ENCODE data around the gene TTLL8.

The TTLL8 gene

DNA sequence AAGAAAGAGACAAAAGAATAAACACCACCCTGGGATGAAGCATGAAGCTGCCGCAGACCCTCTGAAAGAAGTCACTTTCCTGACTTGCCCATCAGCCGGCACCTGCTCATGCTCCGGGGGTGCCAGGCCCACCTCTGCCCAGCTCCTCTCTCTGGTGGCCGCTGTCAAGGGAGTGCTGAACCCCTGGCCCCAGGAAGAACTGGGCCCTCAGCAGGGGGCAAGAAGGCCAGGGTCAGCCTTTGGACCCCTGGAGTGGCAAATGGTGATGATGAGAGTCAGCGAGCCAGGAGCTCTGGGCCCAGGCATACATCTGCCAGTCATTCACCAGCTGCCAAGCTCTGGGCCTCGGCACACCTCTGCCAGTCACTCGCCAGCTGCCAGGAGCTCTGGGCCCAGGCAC is 17.4 kb downstream of the TTLL8 start:
- DNase-seq: no peak

GRCh38 chr22:50039669-50040443 is 18.2 kb downstream of the TTLL8 start:
- no peaks in the 10 kb centered on the region for H4K20me1 ChIP-seq (ENCODE audit: insufficient read depth, low read length)
- H3K4me3 ChIP-seq (ENCODE audit: low read length): no peak overlapping the region
- no peaks in the 10 kb centered on the region for H3K79me2 ChIP-seq (ENCODE audit: low read length)
- H3F3A ChIP-seq (ENCODE audit: insufficient read depth, low read length): no peaks in the 10 kb centered on the region
- no peak for DNase-seq
- peaks cover 98% of the 10 kb centered on the region for H3K27me3 ChIP-seq (replicated peaks; ENCODE audit: insufficient read depth, low read length)
- H3K36me3 ChIP-seq (replicated peaks; ENCODE audit: insufficient read depth, low read length): no peaks in the 10 kb centered on the region
- no peak overlapping the region for H3K4me2 ChIP-seq (ENCODE audit: low read depth, low read length)
- no peaks in the 10 kb centered on the region for H3K9me3 ChIP-seq (replicated peaks; ENCODE audit: insufficient read depth, low read length)
- no peaks in the 10 kb centered on the region for H3K9me2 ChIP-seq (replicated peaks; ENCODE audit: insufficient read depth, low read length)
- H3K9ac ChIP-seq (ENCODE audit: low read length): no peak overlapping the region
- no peak overlapping the region for H2AFZ ChIP-seq (ENCODE audit: low read length)
- TF ChIP-seq, protein P1, sequence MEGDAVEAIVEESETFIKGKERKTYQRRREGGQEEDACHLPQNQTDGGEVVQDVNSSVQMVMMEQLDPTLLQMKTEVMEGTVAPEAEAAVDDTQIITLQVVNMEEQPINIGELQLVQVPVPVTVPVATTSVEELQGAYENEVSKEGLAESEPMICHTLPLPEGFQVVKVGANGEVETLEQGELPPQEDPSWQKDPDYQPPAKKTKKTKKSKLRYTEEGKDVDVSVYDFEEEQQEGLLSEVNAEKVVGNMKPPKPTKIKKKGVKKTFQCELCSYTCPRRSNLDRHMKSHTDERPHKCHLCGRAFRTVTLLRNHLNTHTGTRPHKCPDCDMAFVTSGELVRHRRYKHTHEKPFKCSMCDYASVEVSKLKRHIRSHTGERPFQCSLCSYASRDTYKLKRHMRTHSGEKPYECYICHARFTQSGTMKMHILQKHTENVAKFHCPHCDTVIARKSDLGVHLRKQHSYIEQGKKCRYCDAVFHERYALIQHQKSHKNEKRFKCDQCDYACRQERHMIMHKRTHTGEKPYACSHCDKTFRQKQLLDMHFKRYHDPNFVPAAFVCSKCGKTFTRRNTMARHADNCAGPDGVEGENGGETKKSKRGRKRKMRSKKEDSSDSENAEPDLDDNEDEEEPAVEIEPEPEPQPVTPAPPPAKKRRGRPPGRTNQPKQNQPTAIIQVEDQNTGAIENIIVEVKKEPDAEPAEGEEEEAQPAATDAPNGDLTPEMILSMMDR (IDR thresholded peaks at IDR 0.05; ENCODE audit: low read length): no peak
- TF ChIP-seq EZH2phosphoT487 (IDR thresholded peaks at IDR 0.05; ENCODE audit: low read length) (no peak), EZH2 (optimal IDR thresholded peaks at IDR 0.05; ENCODE audit: low read depth, low read length) (no peak)
- H3K27ac ChIP-seq (ENCODE audit: low read length): no peak overlapping the region
- no peaks in the 10 kb centered on the region for H3K4me1 ChIP-seq (ENCODE audit: low read length)

More for the DNA sequence above, 17.4 kb downstream of the TTLL8 start:
- Histone ChIP-seq H4K20me1 (ENCODE audit: insufficient read depth, low read length) (no peaks in the 10 kb centered on the region), H3K27ac (ENCODE audit: low read length) (no peak overlapping the region), H3K4me1 (ENCODE audit: low read length) (no peaks in the 10 kb centered on the region), H2AFZ (ENCODE audit: low read length) (no peak overlapping the region), H3K9me2 (replicated peaks; ENCODE audit: insufficient read depth, low read length) (no peaks in the 10 kb centered on the region), H3K27me3 (replicated peaks; ENCODE audit: insufficient read depth, low read length) (peaks cover 97% of the 10 kb centered on the region), H3K9ac (ENCODE audit: low read length) (no peak overlapping the region), H3K4me3 (ENCODE audit: low read length) (no peak overlapping the region), H3K79me2 (ENCODE audit: low read length) (no peaks in the 10 kb centered on the region), H3K4me2 (ENCODE audit: low read depth, low read length) (no peak overlapping the region), H3F3A (ENCODE audit: insufficient read depth, low read length) (no peaks in the 10 kb centered on the region), H3K36me3 (replicated peaks; ENCODE audit: insufficient read depth, low read length) (no peaks in the 10 kb centered on the region), H3K9me3 (replicated peaks; ENCODE audit: insufficient read depth, low read length) (no peaks in the 10 kb centered on the region)
- TF ChIP-seq, protein P1 (IDR thresholded peaks at IDR 0.05; ENCODE audit: low read length): no peak
- no peak for TF ChIP-seq EZH2 (optimal IDR thresholded peaks at IDR 0.05; ENCODE audit: low read depth, low read length)
- TF ChIP-seq EZH2phosphoT487 (IDR thresholded peaks at IDR 0.05; ENCODE audit: low read length): no peak

DNA sequence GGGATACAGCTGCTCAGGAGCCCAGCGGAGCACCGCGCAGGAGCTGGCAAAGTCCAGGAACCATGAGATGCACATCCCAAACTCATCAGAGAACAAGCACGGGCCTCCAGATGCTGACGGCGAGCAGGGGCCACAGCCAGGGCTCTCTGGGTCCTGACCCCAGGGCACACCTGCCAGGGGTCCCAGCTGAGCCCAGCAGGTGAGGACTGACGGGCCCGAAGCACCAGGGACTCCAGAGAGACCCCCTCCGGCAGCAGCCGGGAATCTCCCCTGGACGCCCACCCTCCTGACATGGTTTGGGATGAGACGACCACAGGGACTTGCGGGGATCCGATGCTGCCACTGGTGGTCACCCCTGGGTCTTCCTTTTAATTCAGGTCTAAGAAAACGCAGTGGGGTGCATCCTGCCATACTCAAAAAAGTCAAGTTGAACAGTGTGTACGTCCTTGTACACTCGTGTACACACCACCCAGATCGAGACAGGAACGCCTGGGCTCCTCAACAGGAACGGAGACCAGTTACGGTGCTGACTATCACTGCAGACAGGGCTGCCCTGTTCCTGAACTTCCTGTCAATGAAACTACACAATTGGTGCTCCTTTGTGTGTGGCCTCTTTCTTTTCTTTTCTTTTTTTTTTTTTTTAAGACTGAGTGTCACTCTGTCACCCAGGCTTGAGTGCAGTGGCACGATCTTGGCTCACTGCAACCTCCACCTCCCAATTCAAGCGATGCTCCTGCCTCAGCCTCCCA is 21.9 kb downstream of the TTLL8 start:
- H3K79me2 ChIP-seq (ENCODE audit: low read length): no peaks in the 10 kb centered on the region
- H3K9ac ChIP-seq (ENCODE audit: low read length): no peak overlapping the region
- H3K4me2 ChIP-seq (ENCODE audit: low read depth, low read length): no peak overlapping the region
- no peaks in the 10 kb centered on the region for H3K9me3 ChIP-seq (replicated peaks; ENCODE audit: insufficient read depth, low read length)
- H3F3A ChIP-seq (ENCODE audit: insufficient read depth, low read length): no peaks in the 10 kb centered on the region
- no peak for DNase-seq
- no peaks in the 10 kb centered on the region for H4K20me1 ChIP-seq (ENCODE audit: insufficient read depth, low read length)
- no peak overlapping the region for H3K27ac ChIP-seq (ENCODE audit: low read length)
- no peak overlapping the region for H3K4me3 ChIP-seq (ENCODE audit: low read length)
- no peaks in the 10 kb centered on the region for H3K9me2 ChIP-seq (replicated peaks; ENCODE audit: insufficient read depth, low read length)
- H3K36me3 ChIP-seq (replicated peaks; ENCODE audit: insufficient read depth, low read length): no peaks in the 10 kb centered on the region
- peaks cover 95% of the 10 kb centered on the region for H3K27me3 ChIP-seq (replicated peaks; ENCODE audit: insufficient read depth, low read length)
- no peak for TF ChIP-seq EZH2 (optimal IDR thresholded peaks at IDR 0.05; ENCODE audit: low read depth, low read length)
- TF ChIP-seq, protein P1 (IDR thresholded peaks at IDR 0.05; ENCODE audit: low read length): no peak
- no peak overlapping the region for H2AFZ ChIP-seq (ENCODE audit: low read length)
- H3K4me1 ChIP-seq (ENCODE audit: low read length): no peaks in the 10 kb centered on the region
